ENCODE data around the gene HPRT1. TPM values are rescaled to one million over a fixed set of nuclear protein-coding genes. Genes with fewer than 3 reads are reported as not detected.

Gene HPRT1
- total and polyA plus RNA-seq, 3 donors from 2014 or later, result 119 to 170 (median 125) TPM

DNA sequence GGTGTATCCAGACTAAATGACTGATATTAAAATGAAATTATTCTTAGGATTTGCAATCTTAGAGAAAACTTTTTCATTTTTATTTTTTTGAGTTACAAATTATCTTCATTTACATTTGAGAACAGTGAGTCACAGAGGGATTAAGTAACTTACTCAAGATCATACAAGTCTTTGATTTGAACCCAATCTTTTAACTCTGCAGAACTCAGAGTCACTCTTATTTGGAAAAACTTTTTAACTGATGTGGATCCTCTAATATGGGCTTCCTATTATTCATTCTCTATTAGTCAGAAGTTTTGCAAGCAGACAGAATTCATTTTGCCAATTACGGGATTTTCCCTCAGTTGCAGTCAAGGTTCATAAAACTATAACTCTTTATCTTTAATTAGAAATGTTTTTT lies 20.1 kb downstream of the HPRT1 start:
- Histone ChIP-seq H3K27me3 (no peaks in the 10 kb centered on the region), H3K9me3 (no peaks in the 10 kb centered on the region), H3K4me3 (no peak overlapping the region), H3K36me3 (ENCODE audit: low read depth, missing control alignments) (no peaks in the 10 kb centered on the region), H3K27ac (no peak overlapping the region), H3K4me1 (no peaks in the 10 kb centered on the region)
- intact Hi-C loops (cut with DNase I; ENCODE audit: low total_unique reads), result no loop called here
- 74 to 76% methylated on average over 1 of the region's 1 CpG for WGBS, 2 donors
- no peak for TF ChIP-seq POLR2A (IDR thresholded peaks at IDR 0.05)
- TF ChIP-seq, protein P1, sequence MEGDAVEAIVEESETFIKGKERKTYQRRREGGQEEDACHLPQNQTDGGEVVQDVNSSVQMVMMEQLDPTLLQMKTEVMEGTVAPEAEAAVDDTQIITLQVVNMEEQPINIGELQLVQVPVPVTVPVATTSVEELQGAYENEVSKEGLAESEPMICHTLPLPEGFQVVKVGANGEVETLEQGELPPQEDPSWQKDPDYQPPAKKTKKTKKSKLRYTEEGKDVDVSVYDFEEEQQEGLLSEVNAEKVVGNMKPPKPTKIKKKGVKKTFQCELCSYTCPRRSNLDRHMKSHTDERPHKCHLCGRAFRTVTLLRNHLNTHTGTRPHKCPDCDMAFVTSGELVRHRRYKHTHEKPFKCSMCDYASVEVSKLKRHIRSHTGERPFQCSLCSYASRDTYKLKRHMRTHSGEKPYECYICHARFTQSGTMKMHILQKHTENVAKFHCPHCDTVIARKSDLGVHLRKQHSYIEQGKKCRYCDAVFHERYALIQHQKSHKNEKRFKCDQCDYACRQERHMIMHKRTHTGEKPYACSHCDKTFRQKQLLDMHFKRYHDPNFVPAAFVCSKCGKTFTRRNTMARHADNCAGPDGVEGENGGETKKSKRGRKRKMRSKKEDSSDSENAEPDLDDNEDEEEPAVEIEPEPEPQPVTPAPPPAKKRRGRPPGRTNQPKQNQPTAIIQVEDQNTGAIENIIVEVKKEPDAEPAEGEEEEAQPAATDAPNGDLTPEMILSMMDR (IDR thresholded peaks at IDR 0.05), result no peak
- no peak for DNase-seq

- no peak for DNase-seq
- H3K27ac ChIP-seq, result no peak overlapping the region
- TF ChIP-seq, protein P1 (IDR thresholded peaks at IDR 0.05), result no peak
- no peak for TF ChIP-seq POLR2A (IDR thresholded peaks at IDR 0.05)
- WGBS, 2 donors, result 80% methylated on average over 2 of the region's 2 CpGs
- H3K36me3 ChIP-seq (ENCODE audit: low read depth, missing control alignments), result no peaks in the 10 kb centered on the region
- H3K27me3 ChIP-seq, result no peaks in the 10 kb centered on the region
- no peaks in the 10 kb centered on the region for H3K9me3 ChIP-seq
- intact Hi-C loops (cut with DNase I; ENCODE audit: low total_unique reads), result no loop called here
- H3K4me3 ChIP-seq, result no peak overlapping the region
- no peaks in the 10 kb centered on the region for H3K4me1 ChIP-seq
These were observed 21.4 kb downstream of the HPRT1 start for GRCh38 chrX:134481339-134481738.

GRCh38 chrX:134482371-134482770 lies 22.4 kb downstream of the HPRT1 start:
- Histone ChIP-seq H3K27ac (no peak overlapping the region), H3K4me3 (no peak overlapping the region), H3K36me3 (ENCODE audit: low read depth, missing control alignments) (no peaks in the 10 kb centered on the region), H3K27me3 (no peaks in the 10 kb centered on the region), H3K9me3 (no peaks in the 10 kb centered on the region), H3K4me1 (no peaks in the 10 kb centered on the region)
- WGBS, 2 donors, result 75% methylated on average over 3 of the region's 3 CpGs
- intact Hi-C loops (cut with DNase I; ENCODE audit: low total_unique reads), result no loop called here
- DNase-seq, result no peak
- TF ChIP-seq, protein P1 (IDR thresholded peaks at IDR 0.05), result no peak
- TF ChIP-seq POLR2A (IDR thresholded peaks at IDR 0.05), result no peak

GRCh38 chrX:134484039-134484438 lies 24.1 kb downstream of the HPRT1 start:
- DNase-seq, result no peak
- no peaks in the 10 kb centered on the region for H3K27me3 ChIP-seq
- intact Hi-C loops (cut with DNase I; ENCODE audit: low total_unique reads), result no loop called here
- no peak for TF ChIP-seq POLR2A (IDR thresholded peaks at IDR 0.05)
- TF ChIP-seq, protein P1 (IDR thresholded peaks at IDR 0.05), result peak; percentile 51 to 69 (median 56)
- H3K27ac ChIP-seq, result no peak overlapping the region
- H3K4me1 ChIP-seq, result no peaks in the 10 kb centered on the region
- no peaks in the 10 kb centered on the region for H3K9me3 ChIP-seq
- 14 to 33% methylated on average over 1 of the region's 1 CpG for WGBS, 2 donors
- no peak overlapping the region for H3K4me3 ChIP-seq
- H3K36me3 ChIP-seq (ENCODE audit: low read depth, missing control alignments), result no peaks in the 10 kb centered on the region

DNA sequence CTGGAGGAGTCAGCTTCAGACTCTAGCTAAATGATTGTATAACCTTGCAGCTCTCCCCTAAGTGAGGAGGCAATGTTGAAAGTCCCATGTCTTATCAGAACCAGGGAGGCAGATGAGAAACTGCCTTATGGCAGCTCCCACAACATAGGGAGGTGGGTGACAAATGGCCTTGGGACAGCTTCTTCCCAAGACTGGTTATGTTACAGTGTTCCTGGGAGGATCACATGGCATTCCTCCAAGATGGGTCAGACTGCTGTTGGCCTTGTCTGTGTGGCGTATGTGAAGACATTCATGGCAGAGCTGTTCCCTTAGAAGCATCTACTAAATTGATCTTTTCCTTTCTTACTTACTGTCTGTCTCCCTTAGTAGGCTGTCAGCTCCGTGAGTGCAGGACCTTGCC lies 42.0 kb downstream of the HPRT1 start:
- H3K4me3 ChIP-seq, result no peak overlapping the region
- peaks cover 3% of the 10 kb centered on the region for H3K4me1 ChIP-seq
- TF ChIP-seq, protein P1 (IDR thresholded peaks at IDR 0.05), result no peak
- TF ChIP-seq POLR2A (IDR thresholded peaks at IDR 0.05), result no peak
- no peaks in the 10 kb centered on the region for H3K27me3 ChIP-seq
- H3K36me3 ChIP-seq (ENCODE audit: low read depth, missing control alignments), result no peaks in the 10 kb centered on the region
- no peak overlapping the region for H3K27ac ChIP-seq
- H3K9me3 ChIP-seq, result no peaks in the 10 kb centered on the region
- WGBS, 2 donors, result 41 to 51% methylated on average over 2 of the region's 2 CpGs
- intact Hi-C loops (cut with DNase I; ENCODE audit: low total_unique reads), result no loop called here
- DNase-seq, result peak; percentile 80

Data from testis (tissue), 3 donors.